Stimulated activated CD8-positive, alpha-beta memory T cell treated with anti-CD3 and anti-CD28 coated beads, Interleukin-15, amount 100 ng/mL, for 1 hour (primary cell): ENCODE measurements around the gene ATP1A2.
"Not testable (repeated sequence)": the region's sequence is repeated elsewhere in the genome, so short reads cannot be mapped to it uniquely, and the experiment has no call there.

Experiments used
- DNase-seq: peaks from one replicate; pipeline ENCODE4 v3.0.0-alpha.2; 2020; ENCODE audit warnings: low read depth

ATP1A2 gene

GRCh38 chr1:160124705-160125478 lies 9.3 kb downstream of the ATP1A2 start:
- DNase-seq = no peak

GRCh38 chr1:160125746-160126145 lies 10.2 kb downstream of the ATP1A2 start:
- no peak for DNase-seq

- DNase-seq = not testable (repeated sequence)
Measured at GRCh38 chr1:160126342-160126741, 10.8 kb downstream of the ATP1A2 start.

GRCh38 chr1:160127381-160127780 lies 11.8 kb downstream of the ATP1A2 start:
- no peak for DNase-seq

- no peak for DNase-seq
Measured at GRCh38 chr1:160127865-160128523, 12.4 kb downstream of the ATP1A2 start.

GRCh38 chr1:160128636-160129035 lies 13.1 kb downstream of the ATP1A2 start:
- no peak for DNase-seq

- DNase-seq = no peak
Measured at GRCh38 chr1:160129046-160129445, 13.5 kb downstream of the ATP1A2 start.

- no peak for DNase-seq
Measured at GRCh38 chr1:160129558-160129957, 14.0 kb downstream of the ATP1A2 start.

- no peak for DNase-seq
Measured at GRCh38 chr1:160129966-160130365, 14.4 kb downstream of the ATP1A2 start.

GRCh38 chr1:160130486-160130885 lies 14.9 kb downstream of the ATP1A2 start:
- DNase-seq = no peak

GRCh38 chr1:160130939-160131338 lies 15.4 kb downstream of the ATP1A2 start:
- no peak for DNase-seq

GRCh38 chr1:160131803-160132565 lies 16.4 kb downstream of the ATP1A2 start:
- DNase-seq = no peak

- no peak for DNase-seq
Measured at GRCh38 chr1:160133990-160134770, 18.6 kb downstream of the ATP1A2 start.

GRCh38 chr1:160134791-160135572 lies 19.4 kb downstream of the ATP1A2 start:
- no peak for DNase-seq

GRCh38 chr1:160136121-160136925 lies 20.8 kb downstream of the ATP1A2 start:
- no peak for DNase-seq

GRCh38 chr1:160136926-160137200 lies 21.3 kb downstream of the ATP1A2 start:
- no peak for DNase-seq

- no peak for DNase-seq
Measured at GRCh38 chr1:160137216-160137862, 21.8 kb downstream of the ATP1A2 start.

- no peak for DNase-seq
Measured at GRCh38 chr1:160139840-160140239, 24.3 kb downstream of the ATP1A2 start.

- DNase-seq = no peak
Measured at GRCh38 chr1:160143695-160144094, 28.1 kb downstream of the ATP1A2 start.

- DNase-seq = no peak
Measured at GRCh38 chr1:160144921-160145320, 29.4 kb downstream of the ATP1A2 start.
